ENCODE data around the gene CPEB4. TPM values are rescaled to one million over a fixed set of nuclear protein-coding genes. Genes with fewer than 3 reads are reported as not detected.
A peak's percentile ranks its signal among the peaks of the same experiment; 100 is the strongest.

Gene CPEB4
- total and polyA plus RNA-seq, 9 of the 15 experiments (the other 6 are each of a cell fraction or from before 2014, with no cell fraction given), result 7.4 to 21.3 (median 12.4) TPM

- in situ Hi-C loops (cut with MboI) (no loop called here), intact Hi-C loops (cut with micrococcal nuclease) (no loop called here)
- Histone ChIP-seq H2AFZ (ENCODE audit: low read depth, low read length) (no peak within 1 kb of the TSS), H3K27ac (ENCODE audit: extremely low read depth, low read depth, low read length) (no peak within 1 kb of the TSS), H3K9ac (ENCODE audit: insufficient read depth in 1 of 2, low read depth in 2 of 2, low read length in 2 of 2) (no peak within 1 kb of the TSS), H3K4me1 (replicated peaks in 1 of 2; ENCODE audit: control insufficient read depth in 2 of 2, insufficient read depth in 2 of 2, low read length in 2 of 2) (peaks cover 0 to 7% of the 10 kb centered on the region in 2 experiments; a peak in 2 of 5 replicates), H4K20me1 (replicated peaks; ENCODE audit: control insufficient read depth, insufficient read depth, low read length) (no peaks in the 10 kb centered on the region), H3K4me3 (no peak within 1 kb of the TSS), H3K9me1 (ENCODE audit: control insufficient read depth, insufficient read depth, low read length) (no peaks in the 10 kb centered on the region), H3K36me3 (ENCODE audit: control insufficient read depth, insufficient read depth, low read length) (no peaks in the 10 kb centered on the region), H3K9me3 (replicated peaks; ENCODE audit: control insufficient read depth, insufficient read depth, low read depth, low read length) (no peaks in the 10 kb centered on the region), H3K27me3 (ENCODE audit: control insufficient read depth in 2 of 2, insufficient read depth in 2 of 2, low read length in 2 of 2) (peaks cover 0 to under 1% of the 10 kb centered on the region in 2 experiments; a peak in 1 of 5 replicates), H3K4me2 (ENCODE audit: insufficient read depth, low read length) (no peak within 1 kb of the TSS), H3K79me2 (ENCODE audit: control insufficient read depth, insufficient read depth, low read length) (no peaks in the 10 kb centered on the region)
- ATAC-seq, result no peak
- no peak for FAIRE-seq
- no TSS peak for BruUV-seq (replicated peaks)
- TF ChIP-seq VEZF1 (CRISPR knock-in tag; IDR thresholded peaks at IDR 0.05) (no peak), TRIM25 (IDR thresholded peaks at IDR 0.05; ENCODE audit: borderline replicate concordance) (no peak), PRDM10 (IDR thresholded peaks at IDR 0.05; ENCODE audit: partially characterized antibody) (peak; percentile 91), CBX8 (IDR thresholded peaks at IDR 0.05; ENCODE audit: borderline replicate concordance, extremely low read depth, low read depth, low read length, poor library complexity, severe bottlenecking) (no peak), CREM (IDR thresholded peaks at IDR 0.05; ENCODE audit: low read depth) (no peak), ZNF444 (CRISPR knock-in tag; IDR thresholded peaks at IDR 0.05) (no peak), ZNF224 (CRISPR knock-in tag; IDR thresholded peaks at IDR 0.05) (no peak), ETS2 (tag; IDR thresholded peaks at IDR 0.05; ENCODE audit: borderline replicate concordance, poor library complexity, severe bottlenecking) (no peak), PCBP1 (IDR thresholded peaks at IDR 0.05; ENCODE audit: low read depth, low read length, poor library complexity, severe bottlenecking) (peak; percentile 64), KDM4B (IDR thresholded peaks at IDR 0.05; ENCODE audit: borderline replicate concordance in 2 of 2, low read depth in 1 of 2) (no peak)
- CTCF ChIA-PET (ENCODE audit: low intra/inter-chr PET ratio), result no interaction called here
- POLR2A ChIA-PET, result interaction anchor here (0.6 kb wide), 1 partner anchor 205 kb away, joined by 3 read pairs; no protein-coding TSS in a partner anchor
- no peak for DNase-seq (ENCODE audit: extremely low read depth in 1 of 4, low spot score in 3 of 4)
- WGBS (ENCODE audit: insufficient coverage, low coverage, missing lambda C conversion rate), result 46% methylated on average over 10 of the region's 51 CpGs
These were observed 100.6 kb downstream of the CPEB4 start, which contains the start of gene C5orf47 for GRCh38 chr5:173988554-173989431. Gene C5orf47, plus strand, starts transcription at chr5:173989170. Its CDS starts 94 bp downstream, at chr5:173989264.
